GM12878 (cell line): ENCODE results near the gene CNDP2. TPM values are rescaled to one million over a fixed set of nuclear protein-coding genes. Genes with fewer than 3 reads are reported as not detected.

ENCODE experiments used
- ATAC-seq: fragments of 200-7000 bp; cut with Tn5 transposase; 3 replicates; pipeline ENCODE4 v1.9.1; 2020; ENCODE audit warnings: mild to moderate bottlenecking, moderate library complexity
- BruUV-seq: library from RNA; stranded (reverse); fragments of 400-500 nt; replicated peaks from 2 replicates; lab custom pipeline; 2021; lab: Mats Ljungman, UMichigan
- CTCF ChIA-PET: fragments of 300-600 bp; sonication (Branson Sonifier 250); formaldehyde crosslinking; extraction: SDS; loops from one replicate; lab custom pipeline; 2021; ENCODE audit warnings: inconsistent platforms; lab: Yijun Ruan, JAX
- POLR2A ChIA-PET: fragments of 350-600 bp; formaldehyde crosslinking; extraction: SDS; loops from one replicate; lab custom pipeline; 2021; ENCODE audit warnings: inconsistent platforms; lab: Charles Lee
- RAD21 ChIA-PET: fragments of 300-600 bp; sonication (Branson Sonifier 250); formaldehyde crosslinking; loops from one replicate; lab custom pipeline; 2023; ENCODE audit warnings: antibody characterized with exemption; ENCODE audit not compliant: unreplicated experiment; lab: Charles Lee
- SMC1A ChIA-PET: fragments of 300-600 bp; sonication (Branson Sonifier 250); formaldehyde crosslinking; loops from one replicate; lab custom pipeline; 2023; ENCODE audit not compliant: unreplicated experiment, uncharacterized antibody; lab: Charles Lee
- DNase-seq: peaks from one replicate; pipeline ENCODE4 v3.0.0-alpha.2; 2011; ENCODE audit warnings: low read depth, low spot score
- FAIRE-seq: peaks from 3 replicates; lab custom pipeline; 2011; peaks lifted over from hg19 to GRCh38; lab: Jason Lieb, UNC
- H2AFZ ChIP-seq: 2 replicates; pipeline ENCODE4 v1.6.0; 2011; ENCODE audit warnings: low read depth, low read length, control low read depth; ENCODE audit not compliant: control insufficient read depth
- H3K27ac ChIP-seq: 2 replicates; pipeline ENCODE4 v1.5.1; 2011; ENCODE audit warnings: control low read depth; ENCODE audit not compliant: control insufficient read depth, insufficient read depth
- H3K27me3 ChIP-seq, 2 experiments: replicated peaks in 1 of 2; 2 replicates each; pipeline versions ENCODE4 v1.6.0 to v1.6.1; 2011; ENCODE audit warnings: low read length in 1 of 2; ENCODE audit not compliant: control insufficient read depth in 2 of 2, insufficient read depth in 2 of 2
- H3K36me3 ChIP-seq, 2 experiments: 2 replicates each; pipeline ENCODE4 v1.5.1; 2011; ENCODE audit warnings: low read length in 1 of 2; ENCODE audit not compliant: control insufficient read depth in 2 of 2, insufficient read depth in 2 of 2
- H3K4me1 ChIP-seq: 2 replicates; pipeline ENCODE4 v1.6.1; 2011; ENCODE audit warnings: mild to moderate bottlenecking, low read length, moderate library complexity, mixed read lengths; ENCODE audit not compliant: control insufficient read depth, insufficient read depth
- H3K4me2 ChIP-seq: 2 replicates; pipeline ENCODE4 v1.6.0; 2011; ENCODE audit warnings: control low read depth; ENCODE audit not compliant: control insufficient read depth, insufficient read depth
- H3K4me3 ChIP-seq: fragments of 200-600 bp; sonication (generic); 2 replicates; pipeline ENCODE4 v1.5.1; 2016
- H3K79me2 ChIP-seq: 2 replicates; pipeline ENCODE4 v1.6.0; 2011; ENCODE audit warnings: low read length; ENCODE audit not compliant: control insufficient read depth, insufficient read depth
- H3K9ac ChIP-seq: 2 replicates; pipeline ENCODE4 v1.8.0; 2011; ENCODE audit warnings: low read length, control low read depth, mixed read lengths; ENCODE audit not compliant: control insufficient read depth, insufficient read depth
- H3K9me3 ChIP-seq: replicated peaks from 3 replicates; pipeline ENCODE4 v1.5.1; 2011; ENCODE audit warnings: mild to moderate bottlenecking, low read length; ENCODE audit not compliant: control insufficient read depth, insufficient read depth
- H4K20me1 ChIP-seq: 2 replicates; pipeline ENCODE4 v1.6.0; 2011; ENCODE audit not compliant: control insufficient read depth, insufficient read depth
- CBX5 ChIP-seq: sonication (generic); IDR thresholded peaks from 2 replicates; pipeline ENCODE4 v1.6.1; 2016; ENCODE audit warnings: low read depth, moderate library complexity, mild to moderate bottlenecking, inconsistent platforms
- CHD2 ChIP-seq: IDR thresholded peaks from 2 replicates; pipeline ENCODE4 v1.6.1; 2011; ENCODE audit warnings: low read depth, low read length, improper control_type of control experiment, borderline replicate concordance
- CTCF ChIP-seq, 3 experiments: IDR thresholded peaks in 2 of 3; conservative IDR thresholded peaks in 1 of 3; 2 replicates each; pipeline ENCODE4 v1.5.1; 2011; ENCODE audit warnings: low read depth in 3 of 3, low read length in 3 of 3, mild to moderate bottlenecking in 3 of 3, control low read depth in 2 of 3, moderate library complexity in 2 of 3, inconsistent platforms in 1 of 3, mixed read lengths in 1 of 3; ENCODE audit not compliant: control insufficient read depth in 2 of 3, insufficient read depth in 1 of 3; ENCODE audit errors: extremely low read depth in 1 of 3
- EGR1 ChIP-seq, 2 experiments: IDR thresholded peaks; 1 replicate in 1 of 2; 2 replicates in 1 of 2; pipeline ENCODE4 v1.6.1; 2011 to 2012; ENCODE audit warnings: low read depth in 2 of 2, low read length in 2 of 2, borderline replicate concordance in 1 of 2, mild to moderate bottlenecking in 1 of 2, moderate library complexity in 1 of 2
- EP300 ChIP-seq, 2 experiments: fragments of 150-350 bp in 1 of 2; IDR thresholded peaks; 2 replicates each; pipeline ENCODE4 v1.6.1; 2011 to 2012; ENCODE audit warnings: low read depth in 2 of 2, low read length in 2 of 2, borderline replicate concordance in 1 of 2, improper control_type of control experiment in 1 of 2, inconsistent platforms in 1 of 2; ENCODE audit not compliant: control insufficient read depth in 1 of 2
- HSF1 ChIP-seq: fragments of 150-350 bp; IDR thresholded peaks from 2 replicates; pipeline ENCODE4 v1.6.1; 2014; ENCODE audit warnings: mild to moderate bottlenecking, low read depth, low read length
- MEF2B ChIP-seq: fragments of 450-650 bp; IDR thresholded peaks from 2 replicates; pipeline ENCODE4 v1.6.1; 2018; ENCODE audit warnings: mild to moderate bottlenecking, moderate library complexity; ENCODE audit not compliant: partially characterized antibody, poor library complexity, severe bottlenecking
- MXI1 ChIP-seq: fragments of 150-350 bp; IDR thresholded peaks from 2 replicates; pipeline ENCODE4 v1.6.1; 2011; ENCODE audit warnings: low read depth, mild to moderate bottlenecking, inconsistent platforms, low read length, improper control_type of control experiment
- NBN ChIP-seq: fragments of 450-650 bp; IDR thresholded peaks from 2 replicates; pipeline ENCODE4 v1.6.1; 2016
- NR2F1 ChIP-seq: fragments of 450-650 bp; conservative IDR thresholded peaks from 2 replicates; pipeline ENCODE4 v1.6.1; 2017; ENCODE audit warnings: mild to moderate bottlenecking
- RUNX3 ChIP-seq: IDR thresholded peaks from 2 replicates; pipeline ENCODE4 v1.6.1; 2012; ENCODE audit warnings: low read length, inconsistent platforms
- SREBF1 ChIP-seq: IDR thresholded peaks from 2 replicates; pipeline ENCODE4 v1.6.1; 2012; ENCODE audit warnings: mild to moderate bottlenecking, low read length
- YBX1 ChIP-seq: fragments of 450-650 bp; IDR thresholded peaks from 2 replicates; pipeline ENCODE4 v1.6.1; 2016; ENCODE audit warnings: antibody characterized with exemption
- WGBS: methylation state at CpG from one replicate; pipeline ENCODE4 v1.1.6; 2016; ENCODE audit warnings: low lambda C conversion rate; ENCODE audit not compliant: insufficient replicate concordance, insufficient coverage; ENCODE audit errors: missing lambda C conversion rate; 5-methylcytosine and 5-hydroxymethylcytosine counted together
- in situ Hi-C: fragments of 300-500 bp; cut with MboI; formaldehyde crosslinking; loops from 9 replicates; pipeline ENCODE4 v1.14.3; 2018; ENCODE audit warnings: mixed read lengths
- intact Hi-C: fragments of 100-400 bp; cut with micrococcal nuclease; formaldehyde crosslinking; loops from one replicate; pipeline ENCODE4 v1.14.2; 2022; ENCODE audit not compliant: unreplicated experiment
- polyA plus RNA-seq, 11 experiments: library from polyadenylated mRNA; depleted of rRNA in 4 of 11; unstranded in 6 of 11; stranded (reverse) in 5 of 11; fragments of >200 nt; fragmentation: Nextera tagmentation in 4 of 11; fragmentation: Illumina TruSeq in 1 of 11; extraction: Ambion mirVana in 4 of 11; extraction: Trizol in 1 of 11; gene quantifications; 1 replicate in 1 of 11; 2 replicates in 10 of 11; pipeline versions ENCODE4 v1.2.1 to v1.2.3, GENCODE V29; 2011 to 2016; ENCODE audit warnings: inconsistent platforms in 2 of 11, missing spikeins in 2 of 11, low read depth in 1 of 11
- total RNA-seq, 4 experiments: library from RNA; depleted of rRNA in 3 of 4; stranded (reverse); fragments of >200 nt in 3 of 4; fragmentation: Illumina TruSeq in 1 of 4; extraction: Trizol in 1 of 4; gene quantifications; 2 replicates each; pipeline versions ENCODE4 v1.2.1 to v1.2.3, GENCODE V29; 2013 to 2021
- TF ChIP-seq, protein P1 (sequence below): fragments of 450-650 bp; IDR thresholded peaks from 2 replicates; pipeline ENCODE4 v1.6.1; 2017; ENCODE audit warnings: mild to moderate bottlenecking, moderate library complexity
- TF ChIP-seq, protein P2 (sequence below): IDR thresholded peaks from 2 replicates; pipeline ENCODE4 v1.6.1; 2012; ENCODE audit warnings: low read depth, low read length, improper control_type of control experiment

Gene CNDP2
- total and polyA plus RNA-seq, 10 of the 15 experiments (the other 5 are each of a cell fraction or from before 2014, with no cell fraction given) = 63.5 to 213 (median 158) TPM

- no TSS peak for BruUV-seq
- ATAC-seq = no peak
- CTCF ChIA-PET = no interaction called here
- Histone ChIP-seq H4K20me1 (no peaks in the 10 kb centered on the region), H2AFZ (no peak overlapping the region), H3K36me3 (no peaks in the 10 kb centered on the region), H3K4me3 (no peak overlapping the region), H3K27me3 (no peaks in the 10 kb centered on the region), H3K79me2 (no peaks in the 10 kb centered on the region), H3K9ac (no peak overlapping the region), H3K9me3 (peaks cover 5% of the 10 kb centered on the region; the same call in 1 of the 3 replicates), H3K4me1 (peaks cover 7% of the 10 kb centered on the region; the same call in 1 of the 2 replicates), H3K27ac (no peak overlapping the region), H3K4me2 (no peak overlapping the region)
- TF ChIP-seq NBN (no peak), EP300 (IDR thresholded peaks at IDR 0.05; ENCODE audit: borderline replicate concordance in 1 of 2, control insufficient read depth in 1 of 2, low read depth in 2 of 2, low read length in 2 of 2) (no peak), SREBF1 (no peak), NR2F1 (no peak), CTCF (IDR thresholded peaks at IDR 0.05 in 2 of 3, conservative IDR thresholded peaks at IDR 0.05 in 1 of 3; ENCODE audit: control insufficient read depth in 2 of 3, extremely low read depth in 1 of 3, insufficient read depth in 1 of 3, low read depth in 3 of 3, low read length in 3 of 3) (no peak), HSF1 (no peak), CBX5 (no peak), EGR1 (IDR thresholded peaks at IDR 0.05; ENCODE audit: borderline replicate concordance in 1 of 2, low read depth in 2 of 2, low read length in 2 of 2) (no peak), MXI1 (no peak), MEF2B (no peak), RUNX3 (no peak), YBX1 (no peak), CHD2 (no peak)
- TF ChIP-seq, protein P1, sequence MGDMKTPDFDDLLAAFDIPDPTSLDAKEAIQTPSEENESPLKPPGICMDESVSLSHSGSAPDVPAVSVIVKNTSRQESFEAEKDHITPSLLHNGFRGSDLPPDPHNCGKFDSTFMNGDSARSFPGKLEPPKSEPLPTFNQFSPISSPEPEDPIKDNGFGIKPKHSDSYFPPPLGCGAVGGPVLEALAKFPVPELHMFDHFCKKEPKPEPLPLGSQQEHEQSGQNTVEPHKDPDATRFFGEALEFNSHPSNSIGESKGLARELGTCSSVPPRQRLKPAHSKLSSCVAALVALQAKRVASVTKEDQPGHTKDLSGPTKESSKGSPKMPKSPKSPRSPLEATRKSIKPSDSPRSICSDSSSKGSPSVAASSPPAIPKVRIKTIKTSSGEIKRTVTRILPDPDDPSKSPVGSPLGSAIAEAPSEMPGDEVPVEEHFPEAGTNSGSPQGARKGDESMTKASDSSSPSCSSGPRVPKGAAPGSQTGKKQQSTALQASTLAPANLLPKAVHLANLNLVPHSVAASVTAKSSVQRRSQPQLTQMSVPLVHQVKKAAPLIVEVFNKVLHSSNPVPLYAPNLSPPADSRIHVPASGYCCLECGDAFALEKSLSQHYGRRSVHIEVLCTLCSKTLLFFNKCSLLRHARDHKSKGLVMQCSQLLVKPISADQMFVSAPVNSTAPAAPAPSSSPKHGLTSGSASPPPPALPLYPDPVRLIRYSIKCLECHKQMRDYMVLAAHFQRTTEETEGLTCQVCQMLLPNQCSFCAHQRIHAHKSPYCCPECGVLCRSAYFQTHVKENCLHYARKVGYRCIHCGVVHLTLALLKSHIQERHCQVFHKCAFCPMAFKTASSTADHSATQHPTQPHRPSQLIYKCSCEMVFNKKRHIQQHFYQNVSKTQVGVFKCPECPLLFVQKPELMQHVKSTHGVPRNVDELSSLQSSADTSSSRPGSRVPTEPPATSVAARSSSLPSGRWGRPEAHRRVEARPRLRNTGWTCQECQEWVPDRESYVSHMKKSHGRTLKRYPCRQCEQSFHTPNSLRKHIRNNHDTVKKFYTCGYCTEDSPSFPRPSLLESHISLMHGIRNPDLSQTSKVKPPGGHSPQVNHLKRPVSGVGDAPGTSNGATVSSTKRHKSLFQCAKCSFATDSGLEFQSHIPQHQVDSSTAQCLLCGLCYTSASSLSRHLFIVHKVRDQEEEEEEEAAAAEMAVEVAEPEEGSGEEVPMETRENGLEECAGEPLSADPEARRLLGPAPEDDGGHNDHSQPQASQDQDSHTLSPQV = no peak
- TF ChIP-seq, protein P2, sequence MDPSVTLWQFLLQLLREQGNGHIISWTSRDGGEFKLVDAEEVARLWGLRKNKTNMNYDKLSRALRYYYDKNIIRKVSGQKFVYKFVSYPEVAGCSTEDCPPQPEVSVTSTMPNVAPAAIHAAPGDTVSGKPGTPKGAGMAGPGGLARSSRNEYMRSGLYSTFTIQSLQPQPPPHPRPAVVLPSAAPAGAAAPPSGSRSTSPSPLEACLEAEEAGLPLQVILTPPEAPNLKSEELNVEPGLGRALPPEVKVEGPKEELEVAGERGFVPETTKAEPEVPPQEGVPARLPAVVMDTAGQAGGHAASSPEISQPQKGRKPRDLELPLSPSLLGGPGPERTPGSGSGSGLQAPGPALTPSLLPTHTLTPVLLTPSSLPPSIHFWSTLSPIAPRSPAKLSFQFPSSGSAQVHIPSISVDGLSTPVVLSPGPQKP = no peak
- no peak for FAIRE-seq
- intact Hi-C loops (no loop called here), in situ Hi-C loops (no loop called here)
- SMC1A ChIA-PET = no interaction called here
- POLR2A ChIA-PET = no interaction called here
- RAD21 ChIA-PET = no interaction called here
- DNase-seq = no peak
- 38% methylated on average over 8 of the region's 8 CpGs for WGBS
Observed at GRCh38 chr18:74544898-74545297, 48.7 kb downstream of the CNDP2 start.
